Measurements from ENCODE around the gene ATN1.

DNA sequence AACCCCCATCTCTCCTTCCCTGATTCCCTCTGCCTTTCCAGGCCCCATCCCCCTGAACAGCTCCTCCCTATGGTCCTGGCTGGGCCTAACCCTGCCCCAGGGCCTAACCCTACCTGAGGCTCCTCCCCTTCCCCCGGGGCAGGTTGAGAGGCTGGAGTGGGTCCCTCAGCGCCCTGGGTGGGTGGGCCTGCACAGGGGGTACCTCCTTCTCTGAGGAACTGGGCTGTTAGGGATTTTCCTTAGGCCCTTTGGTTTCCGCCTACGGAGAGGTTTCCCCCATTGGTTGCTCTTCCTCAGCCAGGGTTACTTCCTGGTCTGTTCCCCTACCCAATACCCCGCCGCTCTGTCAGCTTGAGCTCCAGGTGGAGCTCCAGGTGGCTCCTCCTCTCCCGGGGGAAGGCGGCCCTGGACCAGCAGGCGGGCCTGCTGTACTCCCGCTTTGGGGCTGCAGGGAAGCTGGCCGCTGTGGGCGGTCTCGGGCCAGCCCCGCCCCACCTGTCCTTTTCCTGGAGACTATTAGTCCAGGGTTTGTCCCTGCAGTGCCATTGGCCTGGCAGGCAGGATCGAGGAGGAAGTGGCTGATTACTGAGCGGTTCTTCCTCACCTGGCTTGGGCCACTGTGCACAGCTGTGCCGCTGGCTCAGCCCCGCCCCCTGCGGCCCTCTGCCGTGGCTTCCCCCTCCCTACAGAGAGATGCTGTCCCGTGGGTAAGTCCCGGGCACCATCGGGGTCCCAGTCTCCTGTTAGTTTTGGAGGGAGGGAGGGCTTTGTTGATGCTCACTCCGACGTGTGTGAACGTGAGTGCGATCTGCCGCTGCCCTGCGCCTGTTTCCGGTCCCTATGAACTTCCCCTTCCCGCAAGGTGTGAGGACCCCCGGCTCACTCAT is 18.5 kb downstream of the ATN1 start:
- TF ChIP-seq, protein P1, sequence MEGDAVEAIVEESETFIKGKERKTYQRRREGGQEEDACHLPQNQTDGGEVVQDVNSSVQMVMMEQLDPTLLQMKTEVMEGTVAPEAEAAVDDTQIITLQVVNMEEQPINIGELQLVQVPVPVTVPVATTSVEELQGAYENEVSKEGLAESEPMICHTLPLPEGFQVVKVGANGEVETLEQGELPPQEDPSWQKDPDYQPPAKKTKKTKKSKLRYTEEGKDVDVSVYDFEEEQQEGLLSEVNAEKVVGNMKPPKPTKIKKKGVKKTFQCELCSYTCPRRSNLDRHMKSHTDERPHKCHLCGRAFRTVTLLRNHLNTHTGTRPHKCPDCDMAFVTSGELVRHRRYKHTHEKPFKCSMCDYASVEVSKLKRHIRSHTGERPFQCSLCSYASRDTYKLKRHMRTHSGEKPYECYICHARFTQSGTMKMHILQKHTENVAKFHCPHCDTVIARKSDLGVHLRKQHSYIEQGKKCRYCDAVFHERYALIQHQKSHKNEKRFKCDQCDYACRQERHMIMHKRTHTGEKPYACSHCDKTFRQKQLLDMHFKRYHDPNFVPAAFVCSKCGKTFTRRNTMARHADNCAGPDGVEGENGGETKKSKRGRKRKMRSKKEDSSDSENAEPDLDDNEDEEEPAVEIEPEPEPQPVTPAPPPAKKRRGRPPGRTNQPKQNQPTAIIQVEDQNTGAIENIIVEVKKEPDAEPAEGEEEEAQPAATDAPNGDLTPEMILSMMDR (IDR thresholded peaks at IDR 0.05 in 8 of 11, conservative IDR thresholded peaks at IDR 0.05 in 3 of 11), result peak in 4 of 11 experiments; percentile 5 to 37 (median 12)
- TF ChIP-seq POLR2AphosphoS5 (IDR thresholded peaks at IDR 0.05), result peak; percentile 85 to 89 (median 86)

All from spleen (tissue), 7 donors.